Thyroid gland (tissue), 4 donors: Measurements from ENCODE around the gene PCCA.

Source experiments
- POLR2A ChIP-seq, 2 donors: fragments of 450-650 bp; IDR thresholded peaks; one replicate each; pipeline ENCODE4 v1.6.1; 2017; ENCODE audit warnings: antibody characterized with exemption in 2 of 2, mild to moderate bottlenecking in 2 of 2, moderate library complexity in 1 of 2
- TF ChIP-seq, protein P1 (sequence below), 6 experiments: fragments of 200-600 bp in 3 of 6; fragments of 450-650 bp in 3 of 6; sonication (generic) in 3 of 6; IDR thresholded peaks; one replicate each; pipeline ENCODE4 v1.5.1; 2016 to 2019; ENCODE audit warnings: antibody characterized with exemption in 6 of 6, mild to moderate bottlenecking in 2 of 6, inconsistent platforms in 1 of 6, moderate library complexity in 1 of 6

DNA sequence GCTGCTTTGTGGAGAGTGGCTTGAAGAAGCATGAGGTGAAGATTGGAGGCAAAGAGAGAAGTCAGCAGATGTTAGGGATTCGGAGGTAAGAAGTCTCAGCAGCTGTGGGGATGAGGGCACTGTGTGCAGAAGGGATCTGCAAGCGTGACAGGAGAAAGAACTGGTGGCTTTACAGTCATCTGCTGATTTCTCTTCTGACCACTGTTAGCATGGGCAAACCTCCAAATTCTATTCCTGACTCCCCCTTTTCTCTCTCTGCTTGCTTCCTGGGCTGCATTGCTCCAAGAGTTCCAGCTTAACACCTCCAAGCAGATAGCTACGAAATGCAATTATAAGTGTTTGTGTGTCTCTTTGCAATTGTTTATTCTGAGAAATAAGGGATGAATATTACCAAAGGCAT lies 340.1 kb downstream of the PCCA start:
- TF ChIP-seq, protein P1, sequence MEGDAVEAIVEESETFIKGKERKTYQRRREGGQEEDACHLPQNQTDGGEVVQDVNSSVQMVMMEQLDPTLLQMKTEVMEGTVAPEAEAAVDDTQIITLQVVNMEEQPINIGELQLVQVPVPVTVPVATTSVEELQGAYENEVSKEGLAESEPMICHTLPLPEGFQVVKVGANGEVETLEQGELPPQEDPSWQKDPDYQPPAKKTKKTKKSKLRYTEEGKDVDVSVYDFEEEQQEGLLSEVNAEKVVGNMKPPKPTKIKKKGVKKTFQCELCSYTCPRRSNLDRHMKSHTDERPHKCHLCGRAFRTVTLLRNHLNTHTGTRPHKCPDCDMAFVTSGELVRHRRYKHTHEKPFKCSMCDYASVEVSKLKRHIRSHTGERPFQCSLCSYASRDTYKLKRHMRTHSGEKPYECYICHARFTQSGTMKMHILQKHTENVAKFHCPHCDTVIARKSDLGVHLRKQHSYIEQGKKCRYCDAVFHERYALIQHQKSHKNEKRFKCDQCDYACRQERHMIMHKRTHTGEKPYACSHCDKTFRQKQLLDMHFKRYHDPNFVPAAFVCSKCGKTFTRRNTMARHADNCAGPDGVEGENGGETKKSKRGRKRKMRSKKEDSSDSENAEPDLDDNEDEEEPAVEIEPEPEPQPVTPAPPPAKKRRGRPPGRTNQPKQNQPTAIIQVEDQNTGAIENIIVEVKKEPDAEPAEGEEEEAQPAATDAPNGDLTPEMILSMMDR (IDR thresholded peaks at IDR 0.05): no peak
- no peak for TF ChIP-seq POLR2A (IDR thresholded peaks at IDR 0.05)
